ENCODE results near the gene ANKS1B.

ANKS1B gene

GRCh38 chr12:99436584-99436983 is 548.2 kb downstream of the ANKS1B start:
- DNase-seq, result no peak

GRCh38 chr12:99435095-99435791 is 549.5 kb downstream of the ANKS1B start:
- DNase-seq, result no peak

- no peak for DNase-seq
These were observed 551.6 kb downstream of the ANKS1B start for GRCh38 chr12:99433155-99433554.

GRCh38 chr12:99431203-99431602 is 553.5 kb downstream of the ANKS1B start:
- no peak for DNase-seq

GRCh38 chr12:99427104-99427503 is 557.6 kb downstream of the ANKS1B start:
- DNase-seq, result no peak

GRCh38 chr12:99418379-99418778 is 566.4 kb downstream of the ANKS1B start:
- DNase-seq, result no peak

GRCh38 chr12:99413751-99414150 is 571.0 kb downstream of the ANKS1B start:
- DNase-seq, result no peak

GRCh38 chr12:99393763-99394162 is 591.0 kb downstream of the ANKS1B start:
- DNase-seq, result no peak

- DNase-seq, result no peak
These were observed 592.5 kb downstream of the ANKS1B start for GRCh38 chr12:99392091-99392850.

GRCh38 chr12:99390707-99391106 is 594.0 kb downstream of the ANKS1B start:
- no peak for DNase-seq

GRCh38 chr12:99389751-99390150 is 595.0 kb downstream of the ANKS1B start:
- no peak for DNase-seq

GRCh38 chr12:99388671-99389195 is 596.0 kb downstream of the ANKS1B start:
- no peak for DNase-seq

- DNase-seq, result no peak
These were observed 597.1 kb downstream of the ANKS1B start for GRCh38 chr12:99387661-99388060.

GRCh38 chr12:99386907-99387306 is 597.8 kb downstream of the ANKS1B start:
- DNase-seq, result peak; percentile 42 to 52

- no peak for DNase-seq
These were observed 601.5 kb downstream of the ANKS1B start for GRCh38 chr12:99383258-99383657.

GRCh38 chr12:99381992-99382391 is 602.7 kb downstream of the ANKS1B start:
- no peak for DNase-seq

GRCh38 chr12:99380701-99381100 is 604.0 kb downstream of the ANKS1B start:
- no peak for DNase-seq

- no peak for DNase-seq
These were observed 610.7 kb downstream of the ANKS1B start for GRCh38 chr12:99374023-99374422.

GRCh38 chr12:99372257-99372920 is 612.3 kb downstream of the ANKS1B start:
- no peak for DNase-seq

GRCh38 chr12:99370421-99371138 is 614.2 kb downstream of the ANKS1B start:
- no peak for DNase-seq

- DNase-seq, result no peak
These were observed 617.6 kb downstream of the ANKS1B start for GRCh38 chr12:99367181-99367580.

- DNase-seq, result no peak
These were observed 632.5 kb downstream of the ANKS1B start for GRCh38 chr12:99352269-99352668.

- no peak for DNase-seq
These were observed 640.8 kb downstream of the ANKS1B start for GRCh38 chr12:99343960-99344359.

Data from Kasumi-1 (cell line).